Stimulated activated naive B cell treated with anti-CD40 and anti-IgM and Interleukin-4, amounts not matched to agents 10 μg/mL and 1 μg/mL and 100 μg/mL, for 72 hours (primary cell): ENCODE measurements around the gene KCNQ2.

Experiments
- ATAC-seq, 2 donors: fragments of 150-1000 bp; cut with Tn5 transposase; replicated peaks; 2 replicates each; pipeline ENCODE4 v1.10.0; 2021; ENCODE audit warnings: moderate library complexity in 1 of 2
- DNase-seq: peaks from one replicate; pipeline ENCODE4 v3.0.0; 2021
- H3K27ac Mint-ChIP-seq: one replicate; pipeline ENCODE4 v1.8.0; 2022; ENCODE audit warnings: mild to moderate bottlenecking, mixed read lengths
- H3K27me3 Mint-ChIP-seq, 2 donors: one replicate each; pipeline ENCODE4 v1.8.0; 2022; ENCODE audit warnings: mixed read lengths in 2 of 2
- H3K36me3 Mint-ChIP-seq, 2 donors: one replicate each; pipeline ENCODE4 v1.8.0; 2022; ENCODE audit warnings: mixed read lengths in 2 of 2, mild to moderate bottlenecking in 1 of 2
- H3K4me1 Mint-ChIP-seq, 2 donors: one replicate each; pipeline ENCODE4 v1.8.0; 2022; ENCODE audit warnings: mixed read lengths in 2 of 2, mild to moderate bottlenecking in 1 of 2
- H3K4me3 Mint-ChIP-seq, 2 donors: one replicate each; pipeline ENCODE4 v1.8.0; 2022; ENCODE audit warnings: mild to moderate bottlenecking in 2 of 2, mixed read lengths in 2 of 2, moderate library complexity in 1 of 2
- H3K9me3 Mint-ChIP-seq, 2 donors: one replicate each; pipeline ENCODE4 v1.8.0; 2022; ENCODE audit warnings: mixed read lengths in 2 of 2, mild to moderate bottlenecking in 1 of 2

KCNQ2 gene

GRCh38 chr20:63508072-63508768 lies 35.8 kb upstream of the KCNQ2 start:
- no peak overlapping the region for H3K4me3 Mint-ChIP-seq
- DNase-seq (no peak), ATAC-seq (no peak)
- H3K9me3 Mint-ChIP-seq = peaks cover 4 to 10% of the 10 kb centered on the region in 2 donors
- peaks cover 0 to 2% of the 10 kb centered on the region in 2 donors for H3K4me1 Mint-ChIP-seq
- H3K27ac Mint-ChIP-seq = no peak overlapping the region
- peaks cover 0 to 8% of the 10 kb centered on the region in 2 donors for H3K36me3 Mint-ChIP-seq
- peaks cover 45 to 61% of the 10 kb centered on the region in 2 donors for H3K27me3 Mint-ChIP-seq

- peaks cover 0 to 3% of the 10 kb centered on the region in 2 donors for H3K36me3 Mint-ChIP-seq
- no peak overlapping the region for H3K4me3 Mint-ChIP-seq
- peaks cover 4 to 10% of the 10 kb centered on the region in 2 donors for H3K9me3 Mint-ChIP-seq
- ATAC-seq = no peak
- no peak for DNase-seq
- H3K27me3 Mint-ChIP-seq = peaks cover 37 to 52% of the 10 kb centered on the region in 2 donors
- H3K4me1 Mint-ChIP-seq = peaks cover 0 to 2% of the 10 kb centered on the region in 2 donors
- H3K27ac Mint-ChIP-seq = no peak overlapping the region
These were observed 34.8 kb upstream of the KCNQ2 start for GRCh38 chr20:63507083-63507743.

GRCh38 chr20:63505723-63506122 lies 33.3 kb upstream of the KCNQ2 start:
- DNase-seq (no peak), ATAC-seq (no peak)
- peaks cover 30 to 43% of the 10 kb centered on the region in 2 donors for H3K27me3 Mint-ChIP-seq
- peaks cover 4 to 10% of the 10 kb centered on the region in 2 donors for H3K9me3 Mint-ChIP-seq
- H3K27ac Mint-ChIP-seq = no peak overlapping the region
- H3K36me3 Mint-ChIP-seq = peaks cover 0 to 3% of the 10 kb centered on the region in 2 donors
- H3K4me1 Mint-ChIP-seq = peaks cover 0 to 2% of the 10 kb centered on the region in 2 donors
- H3K4me3 Mint-ChIP-seq = no peak overlapping the region

- Mint-ChIP-seq H3K4me3 (no peak overlapping the region), H3K36me3 (peaks cover 0 to 3% of the 10 kb centered on the region in 2 donors), H3K27me3 (peaks cover 30 to 40% of the 10 kb centered on the region in 2 donors), H3K27ac (no peak overlapping the region), H3K4me1 (peaks cover 0 to 2% of the 10 kb centered on the region in 2 donors), H3K9me3 (peaks cover 4 to 10% of the 10 kb centered on the region in 2 donors)
- ATAC-seq = no peak
- no peak for DNase-seq
These were observed 32.8 kb upstream of the KCNQ2 start for GRCh38 chr20:63505281-63505680.

- Mint-ChIP-seq H3K27ac (no peak overlapping the region), H3K4me3 (no peak overlapping the region), H3K27me3 (peaks cover 26 to 33% of the 10 kb centered on the region in 2 donors), H3K9me3 (peaks cover 4 to 10% of the 10 kb centered on the region in 2 donors), H3K4me1 (peaks cover 0 to 2% of the 10 kb centered on the region in 2 donors), H3K36me3 (peaks cover 0 to 3% of the 10 kb centered on the region in 2 donors)
- ATAC-seq (no peak), DNase-seq (no peak)
These were observed 32.2 kb upstream of the KCNQ2 start for GRCh38 chr20:63504642-63505041.

- Mint-ChIP-seq H3K4me3 (no peak overlapping the region), H3K27ac (no peak overlapping the region), H3K9me3 (peaks cover 4 to 10% of the 10 kb centered on the region in 2 donors), H3K27me3 (peaks cover 18 to 26% of the 10 kb centered on the region in 2 donors), H3K36me3 (peaks cover 0 to 3% of the 10 kb centered on the region in 2 donors), H3K4me1 (no peaks in the 10 kb centered on the region)
- DNase-seq (no peak), ATAC-seq (no peak)
These were observed 31.1 kb upstream of the KCNQ2 start for GRCh38 chr20:63503524-63503923.

- DNase-seq = no peak
- peaks cover 0 to 5% of the 10 kb centered on the region in 2 donors for H3K4me1 Mint-ChIP-seq
- no peak overlapping the region for H3K4me3 Mint-ChIP-seq
- peaks cover 0 to 3% of the 10 kb centered on the region in 2 donors for H3K36me3 Mint-ChIP-seq
- peaks cover 10 to 25% of the 10 kb centered on the region in 2 donors for H3K27me3 Mint-ChIP-seq
- H3K9me3 Mint-ChIP-seq = peaks cover 4 to 10% of the 10 kb centered on the region in 2 donors
- no peak for ATAC-seq
- no peak overlapping the region for H3K27ac Mint-ChIP-seq
These were observed 30.3 kb upstream of the KCNQ2 start for GRCh38 chr20:63502671-63503172.

- DNase-seq (no peak), ATAC-seq (no peak)
- Mint-ChIP-seq H3K9me3 (peaks cover 4 to 10% of the 10 kb centered on the region in 2 donors), H3K4me3 (no peak overlapping the region), H3K4me1 (peaks cover under 1 to 11% of the 10 kb centered on the region in 2 donors), H3K27ac (no peak overlapping the region), H3K27me3 (peaks cover 15 to 27% of the 10 kb centered on the region in 2 donors), H3K36me3 (peaks cover 0 to 3% of the 10 kb centered on the region in 2 donors)
These were observed 29.6 kb upstream of the KCNQ2 start for GRCh38 chr20:63501818-63502670.

- Mint-ChIP-seq H3K27me3 (peaks cover 19 to 31% of the 10 kb centered on the region in 2 donors), H3K36me3 (peaks cover 0 to 3% of the 10 kb centered on the region in 2 donors), H3K4me1 (peaks cover 6 to 20% of the 10 kb centered on the region in 2 donors), H3K27ac (no peak overlapping the region), H3K4me3 (no peak overlapping the region), H3K9me3 (peaks cover 4 to 10% of the 10 kb centered on the region in 2 donors)
- ATAC-seq (no peak), DNase-seq (no peak)
These were observed 28.7 kb upstream of the KCNQ2 start for GRCh38 chr20:63500902-63501817.

GRCh38 chr20:63500151-63500901 lies 27.9 kb upstream of the KCNQ2 start:
- Mint-ChIP-seq H3K4me1 (peaks cover 7 to 20% of the 10 kb centered on the region in 2 donors), H3K27me3 (peaks cover 19 to 34% of the 10 kb centered on the region in 2 donors), H3K4me3 (peak overlapping the region in 1 of 2 donors; percentile 13), H3K27ac (no peak overlapping the region), H3K9me3 (peaks cover 4 to 7% of the 10 kb centered on the region in 2 donors), H3K36me3 (peaks cover 0 to 3% of the 10 kb centered on the region in 2 donors)
- DNase-seq = no peak
- no peak for ATAC-seq

GRCh38 chr20:63499338-63499969 lies 27.0 kb upstream of the KCNQ2 start:
- DNase-seq (no peak), ATAC-seq (peak; percentile 17 to 25)
- Mint-ChIP-seq H3K27me3 (peaks cover 16 to 35% of the 10 kb centered on the region in 2 donors), H3K27ac (no peak overlapping the region), H3K9me3 (no peaks in the 10 kb centered on the region), H3K36me3 (no peaks in the 10 kb centered on the region), H3K4me3 (peak overlapping the region in 1 of 2 donors; percentile 62), H3K4me1 (peaks cover 7 to 20% of the 10 kb centered on the region in 2 donors)

GRCh38 chr20:63498960-63499337 lies 26.5 kb upstream of the KCNQ2 start, which contains the start of gene EEF1A2:
EEF1A2 (minus strand) TSS chr20:63499083; CDS start chr20:63497763, 1,320 bp downstream.
- ATAC-seq = peak; percentile 40 to 45
- H3K9me3 Mint-ChIP-seq = no peaks in the 10 kb centered on the region
- H3K27ac Mint-ChIP-seq = no peak within 1 kb of the TSS
- peak within 1 kb of the TSS; percentile 46 to 66 for H3K4me3 Mint-ChIP-seq
- peaks cover 7 to 20% of the 10 kb centered on the region in 2 donors for H3K4me1 Mint-ChIP-seq
- H3K27me3 Mint-ChIP-seq = peaks cover 12 to 35% of the 10 kb centered on the region in 2 donors
- no peaks in the 10 kb centered on the region for H3K36me3 Mint-ChIP-seq
- no peak for DNase-seq
